NOMO-1 treated with dmso at 0.1 percent for 144 hours (cell line): ENCODE measurements around the gene SLC38A1.
"Not testable (repeated sequence)": the region's sequence is repeated elsewhere in the genome, so short reads cannot be mapped to it uniquely, and the experiment has no call there.

Source experiments
- DNase-seq: peaks from one replicate; lab custom pipeline; 2025; ENCODE audit not compliant: unreplicated experiment; lab: John Stamatoyannopoulos, UW

The SLC38A1 gene

GRCh38 chr12:46174061-46174662 is 94.7 kb downstream of the SLC38A1 start:
- no peak for DNase-seq

- DNase-seq, result no peak
These were observed 100.4 kb downstream of the SLC38A1 start for GRCh38 chr12:46168426-46168825.

GRCh38 chr12:46167412-46167811 is 101.4 kb downstream of the SLC38A1 start:
- DNase-seq, result no peak

GRCh38 chr12:46165191-46165590 is 103.7 kb downstream of the SLC38A1 start:
- no peak for DNase-seq

- DNase-seq, result no peak
These were observed 104.6 kb downstream of the SLC38A1 start for GRCh38 chr12:46164186-46164761.

- not testable (repeated sequence) for DNase-seq
These were observed 106.2 kb downstream of the SLC38A1 start for GRCh38 chr12:46162549-46163076.

- no peak for DNase-seq
These were observed 107.7 kb downstream of the SLC38A1 start for GRCh38 chr12:46160981-46161690.

- DNase-seq, result no peak
These were observed 108.5 kb downstream of the SLC38A1 start for GRCh38 chr12:46160101-46160980.

GRCh38 chr12:46159309-46159901 is 109.4 kb downstream of the SLC38A1 start:
- no peak for DNase-seq

- DNase-seq, result no peak
These were observed 110.3 kb downstream of the SLC38A1 start for GRCh38 chr12:46158501-46158900.

- DNase-seq, result no peak
These were observed 114.4 kb downstream of the SLC38A1 start for GRCh38 chr12:46154221-46154985.

- no peak for DNase-seq
These were observed 115.5 kb downstream of the SLC38A1 start for GRCh38 chr12:46153268-46153872.

- DNase-seq, result no peak
These were observed 116.4 kb downstream of the SLC38A1 start for GRCh38 chr12:46152456-46152855.

- DNase-seq, result no peak
These were observed 118.1 kb downstream of the SLC38A1 start for GRCh38 chr12:46150735-46151134.

- no peak for DNase-seq
These were observed 118.9 kb downstream of the SLC38A1 start for GRCh38 chr12:46149905-46150304.

GRCh38 chr12:46149079-46149464 is 119.8 kb downstream of the SLC38A1 start:
- DNase-seq, result no peak

- DNase-seq, result no peak
These were observed 120.3 kb downstream of the SLC38A1 start for GRCh38 chr12:46148327-46149078.

- DNase-seq, result no peak
These were observed 121.7 kb downstream of the SLC38A1 start for GRCh38 chr12:46147144-46147543.

- no peak for DNase-seq
These were observed 123.0 kb downstream of the SLC38A1 start for GRCh38 chr12:46145881-46146280.
